IMR-90 (cell line): ENCODE measurements around the gene KIF3A. TPM values are rescaled to one million over a fixed set of nuclear protein-coding genes. Genes with fewer than 3 reads are reported as not detected.

Experiments used
- ATAC-seq: fragments of 200-7000 bp; cut with Tn5 transposase; 2 replicates; pipeline ENCODE4 v1.9.1; 2020; ENCODE audit warnings: low read depth, mild to moderate bottlenecking, moderate library complexity
- BruUV-seq: library from RNA; stranded (reverse); fragments of 400-500 nt; replicated peaks from 2 replicates; lab custom pipeline; 2021; lab: Mats Ljungman, UMichigan
- CTCF ChIA-PET: fragments of 300-600 bp; formaldehyde crosslinking; extraction: SDS; loops from one replicate; lab custom pipeline; 2021; ENCODE audit warnings: antibody characterized with exemption; lab: Yijun Ruan, JAX
- POLR2A ChIA-PET: fragments of 300-600 bp; sonication (Branson Sonifier 250); formaldehyde crosslinking; loops from one replicate; lab custom pipeline; 2022; ENCODE audit warnings: antibody characterized with exemption; ENCODE audit not compliant: unreplicated experiment; lab: Charles Lee
- DNase-seq: peaks from one replicate; pipeline ENCODE4 v3.0.0; 2013
- H2AFZ ChIP-seq: replicated peaks from 2 replicates; pipeline ENCODE3; 2013; ENCODE audit warnings: low read length, mild to moderate bottlenecking; ENCODE audit not compliant: poor library complexity
- H2AK5ac ChIP-seq: 2 replicates; pipeline ENCODE4 v1.6.1; 2013; ENCODE audit warnings: low read depth, low read length, inconsistent platforms
- H2AK9ac ChIP-seq: replicated peaks from 2 replicates; pipeline ENCODE3; 2013; ENCODE audit warnings: mild to moderate bottlenecking, low read depth, low read length, moderate library complexity; ENCODE audit not compliant: poor library complexity
- H2BK120ac ChIP-seq: 2 replicates; pipeline ENCODE4 v1.6.1; 2013; ENCODE audit warnings: low read depth, low read length, inconsistent platforms
- H2BK15ac ChIP-seq: 3 replicates; pipeline ENCODE4 v1.6.1; 2013; ENCODE audit warnings: low read depth, low read length, inconsistent platforms
- H2BK20ac ChIP-seq: 2 replicates; pipeline ENCODE4 v1.6.1; 2013; ENCODE audit warnings: low read depth, mild to moderate bottlenecking, inconsistent platforms, low read length, moderate library complexity
- H2BK5ac ChIP-seq: 2 replicates; pipeline ENCODE4 v1.6.1; 2013; ENCODE audit warnings: mild to moderate bottlenecking, low read depth, low read length, inconsistent platforms; ENCODE audit not compliant: poor library complexity, severe bottlenecking
- H3K14ac ChIP-seq: replicated peaks from 2 replicates; pipeline ENCODE4 v1.6.1; 2013; ENCODE audit warnings: low read depth, low read length, inconsistent platforms
- H3K18ac ChIP-seq: 2 replicates; pipeline ENCODE4 v1.6.1; 2013; ENCODE audit warnings: low read depth, low read length, control low read depth
- H3K23ac ChIP-seq: 2 replicates; pipeline ENCODE4 v1.6.1; 2013; ENCODE audit warnings: low read depth, low read length, inconsistent platforms
- H3K27ac ChIP-seq: 2 replicates; pipeline ENCODE4 v1.5.1; 2013; ENCODE audit warnings: mild to moderate bottlenecking, control low read depth, low read length; ENCODE audit not compliant: insufficient read depth
- H3K27me3 ChIP-seq: 2 replicates; pipeline ENCODE4 v1.6.1; 2013; ENCODE audit warnings: low read length; ENCODE audit not compliant: control insufficient read depth, insufficient read depth
- H3K36me3 ChIP-seq: 2 replicates; pipeline ENCODE4 v1.6.1; 2013; ENCODE audit warnings: low read length, mixed read lengths; ENCODE audit not compliant: control insufficient read depth, insufficient read depth
- H3K4ac ChIP-seq: 2 replicates; pipeline ENCODE4 v1.6.1; 2013; ENCODE audit warnings: low read depth, low read length, inconsistent platforms
- H3K4me1 ChIP-seq: 2 replicates; pipeline ENCODE4 v1.6.1; 2013; ENCODE audit warnings: low read length, mixed read lengths; ENCODE audit not compliant: control insufficient read depth, insufficient read depth
- H3K4me2 ChIP-seq: 2 replicates; pipeline ENCODE4 v1.6.1; 2013; ENCODE audit warnings: low read depth, mild to moderate bottlenecking, control low read depth, low read length, moderate library complexity
- H3K4me3 ChIP-seq: 2 replicates; pipeline ENCODE4 v1.5.1; 2013; ENCODE audit warnings: low read depth, mild to moderate bottlenecking, control low read depth, low read length, moderate library complexity; ENCODE audit not compliant: insufficient read depth
- H3K56ac ChIP-seq: 2 replicates; pipeline ENCODE4 v1.6.1; 2013; ENCODE audit warnings: low read length, inconsistent platforms; ENCODE audit not compliant: insufficient read depth; ENCODE audit errors: extremely low read depth
- H3K79me1 ChIP-seq, 2 experiments: 2 replicates each; pipeline ENCODE4 v1.6.1; 2013; ENCODE audit warnings: low read length in 2 of 2, inconsistent platforms in 1 of 2, low read depth in 1 of 2
- H3K9ac ChIP-seq: 2 replicates; pipeline ENCODE4 v1.6.1; 2013; ENCODE audit warnings: low read depth, low read length, control low read depth
- H3K9me1 ChIP-seq: 2 replicates; pipeline ENCODE4 v1.6.1; 2013; ENCODE audit warnings: low read length, inconsistent platforms; ENCODE audit not compliant: insufficient read depth
- H3K9me3 ChIP-seq: 2 replicates; pipeline ENCODE4 v1.6.1; 2013; ENCODE audit warnings: low read length; ENCODE audit not compliant: control insufficient read depth, insufficient read depth
- H4K20me1 ChIP-seq: 2 replicates; pipeline ENCODE4 v1.6.1; 2013; ENCODE audit warnings: low read length, inconsistent platforms; ENCODE audit not compliant: insufficient read depth
- H4K5ac ChIP-seq: 2 replicates; pipeline ENCODE4 v1.6.1; 2013; ENCODE audit warnings: mild to moderate bottlenecking, low read depth, low read length, control low read depth
- H4K8ac ChIP-seq, 2 experiments: 2 replicates each; pipeline ENCODE4 v1.6.1; 2013; ENCODE audit warnings: low read depth in 2 of 2, low read length in 2 of 2, control low read depth in 1 of 2, inconsistent platforms in 1 of 2
- H4K91ac ChIP-seq: 2 replicates; pipeline ENCODE4 v1.6.1; 2013; ENCODE audit warnings: low read depth, low read length, inconsistent platforms; ENCODE audit not compliant: insufficient read depth
- BHLHE40 ChIP-seq: fragments of 150-350 bp; IDR thresholded peaks from 2 replicates; pipeline ENCODE4 v1.6.1; 2016; ENCODE audit warnings: mild to moderate bottlenecking, low read depth, low read length
- CEBPB ChIP-seq: IDR thresholded peaks from 2 replicates; pipeline ENCODE4 v1.6.1; 2012; ENCODE audit warnings: low read depth, low read length, improper control_type of control experiment
- CHD1 ChIP-seq: IDR thresholded peaks from 2 replicates; pipeline ENCODE4 v1.6.1; 2012; ENCODE audit warnings: low read depth, low read length, improper control_type of control experiment
- MAFK ChIP-seq: IDR thresholded peaks from 2 replicates; pipeline ENCODE4 v1.6.1; 2012; ENCODE audit warnings: low read depth, low read length, improper control_type of control experiment
- MAZ ChIP-seq: IDR thresholded peaks from 2 replicates; pipeline ENCODE4 v1.6.1; 2012; ENCODE audit warnings: low read depth, mild to moderate bottlenecking, low read length, improper control_type of control experiment, moderate library complexity, borderline replicate concordance
- NFE2L2 ChIP-seq: fragments of 150-350 bp; IDR thresholded peaks from 2 replicates; pipeline ENCODE4 v1.6.1; 2016; ENCODE audit warnings: low read depth, mild to moderate bottlenecking, low read length
- RAD21 ChIP-seq: IDR thresholded peaks from 2 replicates; pipeline ENCODE4 v1.6.1; 2012; ENCODE audit warnings: low read length, improper control_type of control experiment
- RCOR1 ChIP-seq: IDR thresholded peaks from 2 replicates; pipeline ENCODE4 v1.6.1; 2012; ENCODE audit warnings: mild to moderate bottlenecking, low read length, improper control_type of control experiment; ENCODE audit not compliant: insufficient replicate concordance
- RFX5 ChIP-seq: IDR thresholded peaks from 2 replicates; pipeline ENCODE4 v1.8.0; 2012; ENCODE audit warnings: low read depth, mild to moderate bottlenecking, low read length, moderate library complexity
- SMC3 ChIP-seq: fragments of 150-350 bp; IDR thresholded peaks from 2 replicates; pipeline ENCODE4 v1.6.1; 2016; ENCODE audit warnings: low read depth, mild to moderate bottlenecking, antibody characterized with exemption, low read length, moderate library complexity
- USF2 ChIP-seq: fragments of 150-350 bp; IDR thresholded peaks from 2 replicates; pipeline ENCODE4 v1.6.1; 2017; ENCODE audit warnings: mild to moderate bottlenecking, antibody characterized with exemption, low read length, low read depth
- WGBS, 2 experiments: methylation state at CpG; one replicate each; pipeline versions ENCODE4 v1.1.5 to v1.1.7; 2013; ENCODE audit warnings: missing lambda C conversion rate in 2 of 2; ENCODE audit not compliant: insufficient read length in 1 of 2; ENCODE audit errors: extremely low coverage in 2 of 2; 5-methylcytosine and 5-hydroxymethylcytosine counted together
- dilution Hi-C: fragments of 300-500 bp; cut with HindIII; formaldehyde crosslinking; loops from one replicate; pipeline ENCODE4 v1.14.3; 2018; ENCODE audit warnings: low sequenced_read_pairs; ENCODE audit not compliant: unreplicated experiment
- in situ Hi-C: fragments of 300-500 bp; cut with MboI; formaldehyde crosslinking; loops from 3 replicates; pipeline ENCODE4 v1.14.3; 2019; ENCODE audit warnings: low sequenced_read_pairs, inconsistent platforms, mixed read lengths
- intact Hi-C: fragments of 100-400 bp; cut with micrococcal nuclease; formaldehyde crosslinking; loops from 2 replicates; pipeline ENCODE4 v1.10.0; 2022
- polyA plus RNA-seq, 3 experiments: library from polyadenylated mRNA; depleted of rRNA; stranded (reverse); fragments of >200 nt; gene quantifications; 2 replicates each; pipeline ENCODE4 v1.2.3, GENCODE V29; 2012; ENCODE audit warnings: low replicate concordance in 1 of 3
- total RNA-seq: library from RNA; depleted of rRNA; stranded (reverse); fragments of >200 nt; gene quantifications from 2 replicates; pipeline ENCODE4 v1.2.3, GENCODE V29; 2012
- TF ChIP-seq, protein P1 (sequence below): fragments of 150-350 bp; IDR thresholded peaks from 2 replicates; pipeline ENCODE4 v1.6.1; 2016; ENCODE audit warnings: low read depth, mild to moderate bottlenecking, low read length, moderate library complexity, borderline replicate concordance
- TF ChIP-seq, protein P2 (sequence below): conservative IDR thresholded peaks from 2 replicates; pipeline ENCODE4 v1.5.1; 2012; ENCODE audit warnings: mild to moderate bottlenecking, low read depth, low read length, improper control_type of control experiment

KIF3A gene
- total and polyA plus RNA-seq, 2 of the 4 experiments (the other 2 are of a cell fraction): 4.3 to 4.5 TPM

- Histone ChIP-seq H3K27ac (peak overlapping the region; percentile 59), H4K20me1 (peaks cover 38% of the 10 kb centered on the region), H3K4me2 (peak overlapping the region; percentile 97), H3K4me1 (peaks cover 17% of the 10 kb centered on the region), H2BK20ac (no peak overlapping the region), H2AFZ (peak overlapping the region; percentile 98), H2BK15ac (no peak overlapping the region), H2AK5ac (peak overlapping the region; percentile 61), H3K4me3 (peak overlapping the region; percentile 65), H3K9me3 (no peaks in the 10 kb centered on the region), H3K14ac (peak overlapping the region; percentile 5; the same call in 1 of the 2 replicates), H4K5ac (peak overlapping the region; percentile 61), H3K36me3 (no peaks in the 10 kb centered on the region), H3K27me3 (no peaks in the 10 kb centered on the region), H3K56ac (peak overlapping the region; percentile 61), H3K23ac (peak overlapping the region; percentile 73; the same call in 1 of the 2 replicates), H2BK5ac (peak overlapping the region; percentile 51), H3K9ac (peak overlapping the region; percentile 72), H4K8ac (peak overlapping the region in 1 of 2 experiments; percentile 72; a peak in 2 of 4 replicates), H3K79me1 (peaks cover 23 to 62% of the 10 kb centered on the region in 2 experiments), H2AK9ac (peak overlapping the region; percentile 90), H3K4ac (peak overlapping the region; percentile 67), H3K9me1 (peaks cover 38% of the 10 kb centered on the region), H2BK120ac (no peak overlapping the region), H3K18ac (no peak overlapping the region; the same call in 1 of the 2 replicates), H4K91ac (peak overlapping the region; percentile 21; the same call in 1 of the 2 replicates)
- WGBS, 2 experiments: 1% methylated on average over 18 of the region's 39 CpGs; no CpG with 5 or more reads in 1 of the 2 experiments
- ATAC-seq (peak; percentile 33), DNase-seq (no peak)
- BruUV-seq: no TSS peak
- CTCF ChIA-PET: interaction anchor here (1.9 kb wide), 1 partner anchor 37 kb away, joined by 4 read pairs; no protein-coding TSS in a partner anchor
- POLR2A ChIA-PET: interaction anchor here (1.0 kb wide), 1 partner anchor 210 kb away, joined by 3 read pairs; no protein-coding TSS in a partner anchor
- dilution Hi-C loops (no loop called here), intact Hi-C loops (loop anchor here (2.0 kb wide), 1 partner anchor 44 kb away; no protein-coding TSS in a partner anchor), in situ Hi-C loops (no loop called here)
- no peak for TF ChIP-seq NFE2L2
- TF ChIP-seq BHLHE40: no peak
- no peak for TF ChIP-seq USF2
- no peak for TF ChIP-seq CEBPB
- no peak for TF ChIP-seq RCOR1
- TF ChIP-seq, protein P1, sequence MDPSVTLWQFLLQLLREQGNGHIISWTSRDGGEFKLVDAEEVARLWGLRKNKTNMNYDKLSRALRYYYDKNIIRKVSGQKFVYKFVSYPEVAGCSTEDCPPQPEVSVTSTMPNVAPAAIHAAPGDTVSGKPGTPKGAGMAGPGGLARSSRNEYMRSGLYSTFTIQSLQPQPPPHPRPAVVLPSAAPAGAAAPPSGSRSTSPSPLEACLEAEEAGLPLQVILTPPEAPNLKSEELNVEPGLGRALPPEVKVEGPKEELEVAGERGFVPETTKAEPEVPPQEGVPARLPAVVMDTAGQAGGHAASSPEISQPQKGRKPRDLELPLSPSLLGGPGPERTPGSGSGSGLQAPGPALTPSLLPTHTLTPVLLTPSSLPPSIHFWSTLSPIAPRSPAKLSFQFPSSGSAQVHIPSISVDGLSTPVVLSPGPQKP: no peak
- no peak for TF ChIP-seq MAFK
- TF ChIP-seq, protein P2, sequence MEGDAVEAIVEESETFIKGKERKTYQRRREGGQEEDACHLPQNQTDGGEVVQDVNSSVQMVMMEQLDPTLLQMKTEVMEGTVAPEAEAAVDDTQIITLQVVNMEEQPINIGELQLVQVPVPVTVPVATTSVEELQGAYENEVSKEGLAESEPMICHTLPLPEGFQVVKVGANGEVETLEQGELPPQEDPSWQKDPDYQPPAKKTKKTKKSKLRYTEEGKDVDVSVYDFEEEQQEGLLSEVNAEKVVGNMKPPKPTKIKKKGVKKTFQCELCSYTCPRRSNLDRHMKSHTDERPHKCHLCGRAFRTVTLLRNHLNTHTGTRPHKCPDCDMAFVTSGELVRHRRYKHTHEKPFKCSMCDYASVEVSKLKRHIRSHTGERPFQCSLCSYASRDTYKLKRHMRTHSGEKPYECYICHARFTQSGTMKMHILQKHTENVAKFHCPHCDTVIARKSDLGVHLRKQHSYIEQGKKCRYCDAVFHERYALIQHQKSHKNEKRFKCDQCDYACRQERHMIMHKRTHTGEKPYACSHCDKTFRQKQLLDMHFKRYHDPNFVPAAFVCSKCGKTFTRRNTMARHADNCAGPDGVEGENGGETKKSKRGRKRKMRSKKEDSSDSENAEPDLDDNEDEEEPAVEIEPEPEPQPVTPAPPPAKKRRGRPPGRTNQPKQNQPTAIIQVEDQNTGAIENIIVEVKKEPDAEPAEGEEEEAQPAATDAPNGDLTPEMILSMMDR: no peak
- no peak for TF ChIP-seq SMC3
- no peak for TF ChIP-seq RFX5
- TF ChIP-seq CHD1: no peak
- TF ChIP-seq MAZ: no peak
- no peak for TF ChIP-seq RAD21
Observed at GRCh38 chr5:132776131-132776937, 39.0 kb upstream of the KIF3A start.
